Stimulated activated CD4-positive, alpha-beta T cell treated with anti-CD3 and anti-CD28 coated beads, Interleukin-1b, Interleukin-23, amount 100 ng/mL, for 48 hours (primary cell): ENCODE data around the gene TEX14.
A peak's percentile ranks its signal among the peaks of the same experiment; 100 is the strongest.

Experiments
- DNase-seq: peaks from one replicate; pipeline ENCODE4 v3.0.0-alpha.2; 2020

TEX14 gene

GRCh38 chr17:58648236-58648635, 43.6 kb downstream of the TEX14 start:
- DNase-seq: no peak

- DNase-seq: no peak
These were observed 48.7 kb downstream of the TEX14 start for GRCh38 chr17:58643147-58643546.

GRCh38 chr17:58641887-58642311, 49.9 kb downstream of the TEX14 start:
- DNase-seq: no peak

- no peak for DNase-seq
These were observed 51.6 kb downstream of the TEX14 start for GRCh38 chr17:58640202-58640601.

GRCh38 chr17:58639681-58640080, 52.2 kb downstream of the TEX14 start:
- no peak for DNase-seq

GRCh38 chr17:58637011-58637570, 54.8 kb downstream of the TEX14 start:
- no peak for DNase-seq

- DNase-seq: no peak
These were observed 59.2 kb downstream of the TEX14 start for GRCh38 chr17:58632324-58633314.

- peak; percentile 95 for DNase-seq
These were observed 60.1 kb downstream of the TEX14 start for GRCh38 chr17:58631523-58632323.

GRCh38 chr17:58630883-58631522, 60.8 kb downstream of the TEX14 start:
- DNase-seq: peak; percentile 65

- no peak for DNase-seq
These were observed 64.9 kb downstream of the TEX14 start for GRCh38 chr17:58626905-58627304.

GRCh38 chr17:58624751-58625150, 67.1 kb downstream of the TEX14 start:
- DNase-seq: no peak

GRCh38 chr17:58621174-58621573, 70.7 kb downstream of the TEX14 start:
- no peak for DNase-seq

- no peak for DNase-seq
These were observed 73.5 kb downstream of the TEX14 start for GRCh38 chr17:58618336-58618735.

- DNase-seq: no peak
These were observed 74.3 kb downstream of the TEX14 start for GRCh38 chr17:58617563-58617962.

GRCh38 chr17:58615768-58616659, 75.8 kb downstream of the TEX14 start:
- DNase-seq: no peak

GRCh38 chr17:58614859-58615459, 76.9 kb downstream of the TEX14 start:
- DNase-seq: no peak

GRCh38 chr17:58611331-58611730, 80.5 kb downstream of the TEX14 start:
- DNase-seq: no peak

- no peak for DNase-seq
These were observed 84.9 kb downstream of the TEX14 start for GRCh38 chr17:58606934-58607333.

- DNase-seq: no peak
These were observed 85.9 kb downstream of the TEX14 start for GRCh38 chr17:58605986-58606385.

GRCh38 chr17:58605470-58605869, 86.4 kb downstream of the TEX14 start:
- peak; percentile 20 for DNase-seq

GRCh38 chr17:58601976-58602375, 89.9 kb downstream of the TEX14 start:
- DNase-seq: no peak
